Heart left ventricle (tissue), 13 donors: ENCODE data around the gene METTL25.

Experiments
- CTCF ChIP-seq, 12 donors: fragments of 200-600 bp; sonication (generic) in 4 of 12; IDR thresholded peaks; one replicate each; pipeline versions ENCODE4 v1.5.0 to v1.8.0; 2018 to 2022; ENCODE audit warnings: antibody characterized with exemption in 12 of 12, mild to moderate bottlenecking in 5 of 12
- POLR2A ChIP-seq, 2 donors: fragments of 450-650 bp; IDR thresholded peaks; one replicate each; pipeline ENCODE4 v1.6.1; 2017; ENCODE audit warnings: antibody characterized with exemption in 2 of 2, mild to moderate bottlenecking in 2 of 2, moderate library complexity in 2 of 2
- donor health status: ischemic (EF 13 %, LVEDD 7.1; RV severe dilation, severe dysfunction).
- donor health status: DM: no; HTN: yes; CAD: no.
- donor health status: DM: no; HTN: no; CAD: no.
- donor health status: ischemic (EF 25% LVEDD 6.9; RV normal size, moderate dysfunction).
- donor health status: ischemic (EF 25% LVEDD 5.7; RV mildly dilated, moderate dysfunction).
- donor health status: ischemic (EF 35%, LVEDD 5.7; RV mildly dilated, moderate dysfunction).
- donor health status: nonischemic (EF 11% LVEDD 7.7; RV severe dilation, severe dysfunction).
- donor health status: DM: yes; HTN: yes; CAD: no.
- donor health status: PGD.
- donor health status: ischemic (EF 29% LVEDD 5.4; RV normal size, mild dysfunction).
- donor health status: nonischemic (EF 23%, LVEDD 6.1; RV moderate dilation, normal function).

- TF ChIP-seq CTCF (IDR thresholded peaks at IDR 0.05) (no peak), POLR2A (IDR thresholded peaks at IDR 0.05) (no peak)
Observed at GRCh38 chr12:82456633-82457032, 98.3 kb downstream of the METTL25 start.
